ENCODE results near the gene TIMM17A. TPM values are rescaled to one million over a fixed set of nuclear protein-coding genes. Genes with fewer than 3 reads are reported as not detected.

TIMM17A gene
- total and polyA plus RNA-seq, 2 of the 8 experiments (the other 6 are each of a cell fraction or from before 2014, with no cell fraction given), result 30.3 to 57.1 TPM

- H3K4ac ChIP-seq (replicated peaks; ENCODE audit: insufficient read length, low read depth, low read length), result no peak overlapping the region
- no peak overlapping the region for H3K14ac ChIP-seq (ENCODE audit: insufficient read length)
- H3K9ac ChIP-seq (replicated peaks in 1 of 4; ENCODE audit: extremely low read depth in 1 of 4, low read depth in 3 of 4, low read length in 3 of 4), result no peak overlapping the region
- no peak overlapping the region for H2AFZ ChIP-seq (ENCODE audit: low read length)
- no peak overlapping the region for H4K91ac ChIP-seq (replicated peaks; ENCODE audit: insufficient read length, low read length)
- no peak overlapping the region for H2BK12ac ChIP-seq (ENCODE audit: low read depth, low read length)
- TF ChIP-seq TAF1 (IDR thresholded peaks at IDR 0.05; ENCODE audit: low read depth, low read length) (no peak), FOSL1 (IDR thresholded peaks at IDR 0.05; ENCODE audit: insufficient read depth, low read depth, low read length) (no peak), HDAC2 (IDR thresholded peaks at IDR 0.05; ENCODE audit: borderline replicate concordance in 1 of 2, low read depth in 2 of 2, low read length in 2 of 2) (no peak), SP1 (IDR thresholded peaks at IDR 0.05; ENCODE audit: low read depth, low read length) (no peak), ASH2L (IDR thresholded peaks at IDR 0.05; ENCODE audit: low read length) (no peak), RBBP5 (IDR thresholded peaks at IDR 0.05; ENCODE audit: borderline replicate concordance, low read depth, low read length) (no peak), EZH2 (IDR thresholded peaks at IDR 0.05; ENCODE audit: low read depth, low read length, severe bottlenecking) (no peak), SIRT6 (IDR thresholded peaks at IDR 0.05; ENCODE audit: low read length) (no peak), SIX5 (IDR thresholded peaks at IDR 0.05; ENCODE audit: low read depth, low read length) (no peak), ZNF274 (IDR thresholded peaks at IDR 0.05; ENCODE audit: borderline replicate concordance, extremely low read depth, low read length) (no peak), ATF3 (IDR thresholded peaks at IDR 0.05; ENCODE audit: insufficient read depth, low read depth, low read length) (no peak)
- H2BK15ac ChIP-seq (ENCODE audit: low read length), result no peak overlapping the region
- no peak overlapping the region for H4K5ac ChIP-seq (ENCODE audit: insufficient read length, low read depth, low read length)
- no peak overlapping the region for H2BK5ac ChIP-seq (ENCODE audit: low read depth, low read length)
- H3K9me3 ChIP-seq (ENCODE audit: insufficient read depth in 2 of 2, low read depth in 1 of 2, low read length in 1 of 2), result no peaks in the 10 kb centered on the region
- peaks cover 2 to 3% of the 10 kb centered on the region in 2 experiments for H4K20me1 ChIP-seq (replicated peaks in 1 of 2; ENCODE audit: control insufficient read depth in 1 of 2, insufficient read depth in 2 of 2, low read length in 2 of 2)
- no peak overlapping the region for H3K4me3 ChIP-seq (ENCODE audit: extremely low read depth in 1 of 4, insufficient read depth in 2 of 4, low read depth in 3 of 4, low read length in 4 of 4)
- H4K8ac ChIP-seq (ENCODE audit: extremely low read depth, insufficient read depth, low read length), result no peak overlapping the region
- peaks cover 12 to 37% (median 29%) of the 10 kb centered on the region in 4 experiments for H3K4me1 ChIP-seq (replicated peaks in 1 of 4; ENCODE audit: control insufficient read depth in 3 of 4, insufficient read depth in 4 of 4, low read length in 3 of 4)
- no peak overlapping the region for H2BK20ac ChIP-seq (ENCODE audit: low read length)
- H3K79me1 ChIP-seq (ENCODE audit: low read depth, low read length), result peaks cover 5% of the 10 kb centered on the region
- ChIA-PET POLR2A (ENCODE audit: partially characterized antibody) (interaction anchor here (0.8 to 7.5 kb wide), 13 partner anchors 10 to 144 kb away, joined by 3 to 74 read pairs (median 6); partner anchors contain the start of gene GPR37L1), CTCF (ENCODE audit: partially characterized antibody) (interaction anchor here (0.6 to 27.9 kb wide), 15 partner anchors 11 to 590 kb away, joined by 3 to 1014 read pairs (median 4); partner anchors contain the start of gene GPR37L1)
- H3K18ac ChIP-seq (ENCODE audit: extremely low read depth, low read length), result peak overlapping the region; percentile 39; the same call in 1 of the 2 replicates
- H3K36me3 ChIP-seq (ENCODE audit: control insufficient read depth in 2 of 4, insufficient read depth in 4 of 4, low read length in 3 of 4), result peaks cover 8 to 39% (median 16%) of the 10 kb centered on the region in 4 experiments; a peak in 7 of 8 replicates
- no peak overlapping the region for H2AK5ac ChIP-seq (ENCODE audit: low read depth, low read length)
- no peak for DNase-seq (ENCODE audit: low read depth in 1 of 2, low spot score in 2 of 2)
- H3K56ac ChIP-seq (replicated peaks; ENCODE audit: insufficient read length, low read depth, low read length), result no peak overlapping the region
- no peak overlapping the region for H2BK120ac ChIP-seq (replicated peaks; ENCODE audit: low read depth, low read length)
- H3K79me2 ChIP-seq (ENCODE audit: control insufficient read depth in 1 of 2, insufficient read depth in 2 of 2, low read length in 2 of 2), result peaks cover 0 to 13% of the 10 kb centered on the region in 2 experiments; a peak in 1 of 4 replicates
- no peak overlapping the region for H3K27ac ChIP-seq (ENCODE audit: low read depth, low read length)
- peak overlapping the region in 1 of 2 experiments; percentile 88; a peak in 1 of 4 replicates for H3K4me2 ChIP-seq (ENCODE audit: insufficient read depth in 1 of 2, low read depth in 2 of 2, low read length in 2 of 2)
- no peaks in the 10 kb centered on the region for H3K27me3 ChIP-seq (replicated peaks in 1 of 4; ENCODE audit: control insufficient read depth in 3 of 4, extremely low read depth in 1 of 4, insufficient read depth in 3 of 4, low read length in 3 of 4)
- FAIRE-seq, result no peak
- no peak overlapping the region for H3K23ac ChIP-seq (ENCODE audit: insufficient read length)
- H3K23me2 ChIP-seq (ENCODE audit: low read depth, low read length), result peaks cover 9% of the 10 kb centered on the region
- WGBS, 2 experiments (ENCODE audit: extremely low coverage in 1 of 2, insufficient coverage in 1 of 2, insufficient read length in 1 of 2, insufficient replicate concordance in 2 of 2, low coverage in 1 of 2, low lambda C conversion rate in 2 of 2, missing lambda C conversion rate in 1 of 2), result 97% methylated on average over 11 of the region's 11 CpGs; no CpG with 5 or more reads in 1 of the 2 experiments
These were observed 56.7 kb downstream of the TIMM17A start for GRCh38 chr1:202011994-202012393.
